GM12891 (cell line): ENCODE measurements around the gene PGAP3.

Experiments
- DNase-seq: peaks from one replicate; pipeline ENCODE4 v3.0.0; 2011; ENCODE audit warnings: low spot score; ENCODE audit not compliant: insufficient read length
- FAIRE-seq: peaks from 2 replicates; lab custom pipeline; 2011; peaks lifted over from hg19 to GRCh38; lab: Jason Lieb, UNC
- PAX5 ChIP-seq: IDR thresholded peaks from 2 replicates; pipeline ENCODE4 v1.6.1; 2011; ENCODE audit warnings: low read length, moderate library complexity, mild to moderate bottlenecking; ENCODE audit not compliant: insufficient read depth, severe bottlenecking
- POLR2A ChIP-seq: IDR thresholded peaks from 2 replicates; pipeline ENCODE4 v1.6.1; 2011; ENCODE audit warnings: low read depth, low read length, control low read depth
- POLR2AphosphoS5 ChIP-seq: IDR thresholded peaks from 2 replicates; pipeline ENCODE4 v1.6.1; 2011; ENCODE audit warnings: low read depth, low read length, control low read depth
- POU2F2 ChIP-seq: IDR thresholded peaks from 2 replicates; pipeline ENCODE4 v1.6.1; 2011; ENCODE audit warnings: low read depth, mild to moderate bottlenecking, control low read depth, low read length, moderate library complexity
- SPI1 ChIP-seq: IDR thresholded peaks from 2 replicates; pipeline ENCODE4 v1.6.1; 2011; ENCODE audit warnings: low read depth, low read length, control low read depth
- TAF1 ChIP-seq: IDR thresholded peaks from 2 replicates; pipeline ENCODE4 v1.6.1; 2011; ENCODE audit warnings: low read depth, low read length, control low read depth

PGAP3 gene

DNA sequence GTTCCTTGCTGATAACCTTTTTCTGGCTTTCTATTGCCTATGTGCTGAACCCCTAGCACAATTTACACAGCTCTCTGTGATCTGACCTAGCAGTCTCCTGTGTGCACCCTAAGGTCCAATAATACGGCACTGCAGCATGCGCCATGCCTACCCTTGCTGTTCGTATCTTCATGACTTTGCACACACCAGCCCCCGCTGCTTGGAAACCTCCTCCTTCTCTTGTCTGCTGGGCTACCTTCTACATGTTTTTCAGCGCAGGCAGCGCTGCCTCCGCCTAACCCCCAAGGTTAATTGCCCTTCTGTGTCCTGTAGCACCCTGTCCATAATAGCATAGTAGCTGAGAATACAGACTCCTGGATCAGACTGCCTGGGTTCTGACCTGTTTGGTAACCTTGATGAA, 49.5 kb downstream of the PGAP3 start:
- DNase-seq (no peak), FAIRE-seq (no peak)
- TF ChIP-seq POU2F2 (no peak), SPI1 (no peak), POLR2AphosphoS5 (no peak), TAF1 (no peak), POLR2A (no peak), PAX5 (no peak)

DNA sequence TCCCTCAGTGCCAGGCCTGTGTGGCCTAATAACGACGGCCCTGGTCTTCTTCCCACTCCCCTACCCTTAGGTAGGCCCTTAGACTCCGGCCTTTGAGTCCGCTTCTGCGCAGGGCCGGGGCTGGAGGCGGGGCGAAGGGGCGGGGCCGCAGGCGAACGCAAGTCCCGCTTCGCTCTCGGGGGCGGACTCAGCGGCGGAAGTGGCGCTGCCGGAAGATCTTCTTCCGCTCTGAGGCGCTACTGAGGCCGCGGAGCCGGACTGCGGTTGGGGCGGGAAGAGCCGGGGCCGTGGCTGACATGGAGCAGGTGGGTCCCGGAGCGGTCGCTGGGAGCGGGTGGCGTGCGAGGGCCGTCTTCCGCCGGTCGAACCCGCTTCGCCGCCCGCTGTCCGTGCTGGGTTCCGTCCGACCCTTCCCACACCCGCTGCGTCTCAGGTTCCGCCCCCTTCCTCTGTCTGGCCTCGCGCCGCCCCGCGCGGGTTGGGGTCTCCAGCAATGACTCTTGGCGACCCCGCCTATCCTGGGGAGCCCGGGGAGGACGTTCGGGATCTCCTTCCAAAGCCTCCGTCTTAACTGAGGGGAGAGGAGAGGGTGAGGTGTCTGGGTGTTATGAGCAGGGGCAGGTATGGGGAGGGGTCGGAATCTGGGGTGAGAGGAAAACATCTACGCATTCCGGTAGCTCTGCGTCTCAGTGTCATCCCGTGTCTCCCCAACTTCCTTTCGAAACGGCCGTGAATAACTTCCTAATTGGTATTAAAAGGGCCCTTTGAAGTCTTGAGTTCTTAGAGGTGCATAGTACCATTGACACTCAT, 50.7 kb downstream of the PGAP3 start, which contains the start of gene STARD3:
TSS of gene STARD3 (plus strand) at position 218 of the 810 bp plus-strand sequence. CDS start 16,388 bp downstream, outside the sequence.
- DNase-seq (peak; percentile 98), FAIRE-seq (peak; percentile 98)
- TF ChIP-seq SPI1 (peak; percentile 22; the same call in 1 of the 2 replicates), POLR2A (peak; percentile 72), PAX5 (no peak), TAF1 (peak; percentile 77), POLR2AphosphoS5 (peak; percentile 79; the same call in 1 of the 2 replicates), POU2F2 (no peak)

DNA sequence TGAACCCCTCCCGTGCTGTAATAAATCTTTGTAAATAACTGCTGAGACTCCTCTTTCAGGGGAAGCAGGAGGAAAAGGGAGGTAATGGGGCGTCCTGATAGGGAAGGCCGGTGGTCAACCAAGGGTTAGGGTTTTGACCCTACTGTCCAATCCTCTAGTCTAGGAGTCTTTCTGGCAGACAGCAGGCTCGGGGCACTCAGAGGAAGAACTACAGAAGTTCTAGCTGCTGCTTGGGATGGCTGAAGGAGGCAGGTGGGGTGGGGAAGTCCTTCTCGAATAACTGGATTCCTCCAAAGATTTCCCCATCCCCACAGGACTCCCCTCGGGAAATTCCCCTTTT, 51.3 kb downstream of the PGAP3 start:
- FAIRE-seq (no peak), DNase-seq (no peak)
- no peak for TF ChIP-seq POLR2A
- no peak for TF ChIP-seq POU2F2
- no peak for TF ChIP-seq POLR2AphosphoS5
- no peak for TF ChIP-seq SPI1
- TF ChIP-seq TAF1 = no peak
- no peak for TF ChIP-seq PAX5

DNA sequence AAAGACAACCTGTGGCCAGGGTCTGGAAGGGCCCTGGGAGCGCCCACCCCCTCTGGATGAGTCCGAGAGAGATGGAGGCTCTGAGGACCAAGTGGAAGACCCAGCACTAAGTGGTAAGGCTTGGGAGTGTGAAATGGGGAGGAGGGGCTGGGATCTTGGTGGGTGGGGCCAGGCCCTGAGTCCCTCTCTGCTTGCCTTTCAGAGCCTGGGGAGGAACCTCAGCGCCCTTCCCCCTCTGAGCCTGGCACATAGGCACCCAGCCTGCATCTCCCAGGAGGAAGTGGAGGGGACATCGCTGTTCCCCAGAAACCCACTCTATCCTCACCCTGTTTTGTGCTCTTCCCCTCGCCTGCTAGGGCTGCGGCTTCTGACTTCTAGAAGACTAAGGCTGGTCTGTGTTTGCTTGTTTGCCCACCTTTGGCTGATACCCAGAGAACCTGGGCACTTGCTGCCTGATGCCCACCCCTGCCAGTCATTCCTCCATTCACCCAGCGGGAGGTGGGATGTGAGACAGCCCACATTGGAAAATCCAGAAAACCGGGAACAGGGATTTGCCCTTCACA, 52.2 kb downstream of the PGAP3 start:
- no peak for DNase-seq
- no peak for TF ChIP-seq PAX5
- no peak for TF ChIP-seq POLR2A
- TF ChIP-seq TAF1 = no peak
- TF ChIP-seq POU2F2 = no peak
- no peak for TF ChIP-seq SPI1
- no peak for TF ChIP-seq POLR2AphosphoS5
- no peak for FAIRE-seq

DNA sequence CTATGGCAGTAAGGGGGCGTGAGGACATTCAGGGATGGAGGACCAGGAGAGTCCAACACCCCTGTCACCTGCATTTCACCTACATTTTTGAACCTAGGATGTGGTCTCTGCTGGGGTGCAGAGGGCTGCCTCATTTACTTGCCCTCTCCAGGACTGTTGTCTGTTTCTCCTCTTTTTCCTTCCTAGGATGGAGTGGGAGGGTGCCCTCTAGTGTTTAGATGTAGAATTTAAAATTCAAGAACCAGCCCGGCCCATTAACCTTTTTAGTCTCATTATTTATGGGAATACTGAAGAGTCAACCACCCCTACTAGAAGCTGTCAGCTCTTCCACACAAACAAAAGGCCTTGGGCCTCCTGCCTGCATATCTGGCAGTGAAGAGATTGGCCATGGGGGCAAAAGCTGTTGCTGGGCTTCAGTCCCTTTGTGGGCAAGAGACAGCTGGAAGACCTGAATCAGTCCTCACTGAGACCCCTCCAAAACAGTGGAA, 53.4 kb downstream of the PGAP3 start:
- DNase-seq (no peak), FAIRE-seq (no peak)
- TF ChIP-seq POU2F2 (no peak), SPI1 (no peak), POLR2AphosphoS5 (no peak), PAX5 (no peak), POLR2A (no peak), TAF1 (no peak)

DNA sequence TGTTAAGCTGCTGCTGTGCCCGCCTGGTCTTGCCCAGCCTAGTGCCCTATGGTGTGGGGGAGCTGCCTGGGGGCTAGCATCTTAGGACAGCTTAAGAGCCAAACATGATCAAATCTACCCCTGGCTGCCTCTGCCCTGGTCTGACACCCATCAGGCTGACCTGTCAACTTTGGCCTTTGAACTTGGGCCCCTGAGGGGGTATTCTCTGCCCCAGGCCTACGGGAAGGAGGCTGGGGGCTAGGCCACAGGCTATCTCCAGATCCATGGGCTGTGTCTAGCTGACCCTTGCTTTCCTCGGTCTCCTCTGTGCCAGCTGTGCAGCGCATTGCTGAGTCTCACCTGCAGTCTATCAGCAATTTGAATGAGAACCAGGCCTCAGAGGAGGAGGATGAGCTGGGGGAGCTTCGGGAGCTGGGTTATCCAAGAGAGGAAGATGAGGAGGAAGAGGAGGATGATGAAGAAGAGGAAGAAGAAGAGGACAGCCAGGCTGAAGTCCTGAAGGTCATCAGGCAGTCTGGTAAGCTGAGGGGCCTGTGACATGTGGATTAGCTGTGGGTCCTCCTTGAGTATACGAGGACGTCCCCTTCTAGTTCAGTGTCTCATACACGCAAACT, 54.2 kb downstream of the PGAP3 start:
- no peak for FAIRE-seq

DNA sequence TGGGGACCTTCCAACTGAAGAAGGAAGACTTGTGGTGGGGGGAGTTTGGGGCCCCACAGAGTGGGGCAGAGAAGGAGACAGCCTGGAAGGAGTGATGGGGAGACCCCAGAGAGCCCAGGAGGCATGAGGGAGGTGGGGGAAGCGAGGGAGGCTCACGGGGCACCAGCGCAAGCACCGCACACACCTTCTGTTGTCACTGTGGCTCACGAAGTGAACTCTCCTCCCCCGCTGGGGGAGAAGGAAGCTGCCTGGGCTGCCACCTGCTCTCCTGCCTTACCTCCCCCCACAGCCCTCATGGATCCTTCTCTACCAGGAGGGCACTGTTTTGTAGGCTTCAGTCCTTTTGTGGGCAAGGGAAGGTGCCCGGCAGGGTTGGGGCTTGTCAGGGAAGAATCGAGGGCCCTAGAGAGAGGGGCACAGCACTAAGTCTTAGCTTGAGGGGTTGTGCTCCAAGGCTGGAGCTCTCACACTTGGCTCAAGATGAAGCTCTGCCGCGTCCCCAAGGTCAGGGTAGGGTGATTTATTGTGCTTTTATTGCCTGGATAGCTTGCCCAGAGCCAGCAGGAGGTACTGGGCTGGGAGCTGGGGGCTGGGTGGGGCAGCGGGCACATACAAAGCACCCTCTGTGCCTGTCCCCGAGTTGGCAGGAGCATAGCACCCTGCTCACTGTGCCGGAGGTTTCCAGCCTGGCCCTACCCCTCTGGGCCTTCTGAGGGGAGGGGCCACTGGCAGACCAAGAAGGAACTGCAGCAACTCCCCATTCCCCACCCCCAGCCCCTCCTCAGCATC, 55.5 kb downstream of the PGAP3 start:
- FAIRE-seq (no peak), DNase-seq (no peak)
- TF ChIP-seq POU2F2 (no peak), TAF1 (no peak), POLR2AphosphoS5 (no peak), SPI1 (no peak), PAX5 (no peak), POLR2A (no peak)

More for the DNA sequence above, 54.2 kb downstream of the PGAP3 start:
- DNase-seq = no peak
- TF ChIP-seq POLR2AphosphoS5 (no peak), TAF1 (no peak), POU2F2 (no peak), PAX5 (no peak), SPI1 (no peak), POLR2A (no peak)

DNA sequence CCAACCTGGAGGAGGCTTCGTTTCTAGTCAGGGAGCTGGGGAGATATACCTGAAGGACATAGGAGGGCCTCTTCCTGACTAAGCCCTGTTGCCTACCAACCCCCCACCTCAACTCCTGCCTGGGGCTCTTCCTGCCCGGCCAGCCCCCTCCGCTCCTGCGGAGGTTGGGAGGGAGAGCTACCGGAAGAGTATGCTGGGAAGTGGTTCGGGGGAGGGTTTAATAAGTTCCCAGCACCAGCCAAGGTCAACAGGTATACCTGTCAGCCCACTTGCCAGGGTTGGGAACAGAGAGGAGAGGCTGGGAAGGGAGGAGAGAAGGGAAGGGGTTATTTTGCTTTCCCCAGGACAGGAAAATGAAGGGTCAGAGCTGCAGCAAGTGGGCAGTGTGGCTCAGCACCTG, 56.5 kb downstream of the PGAP3 start:
- DNase-seq = no peak
- FAIRE-seq = no peak
- TF ChIP-seq POLR2AphosphoS5 (no peak), TAF1 (no peak), SPI1 (no peak), POU2F2 (no peak), PAX5 (no peak)

DNA sequence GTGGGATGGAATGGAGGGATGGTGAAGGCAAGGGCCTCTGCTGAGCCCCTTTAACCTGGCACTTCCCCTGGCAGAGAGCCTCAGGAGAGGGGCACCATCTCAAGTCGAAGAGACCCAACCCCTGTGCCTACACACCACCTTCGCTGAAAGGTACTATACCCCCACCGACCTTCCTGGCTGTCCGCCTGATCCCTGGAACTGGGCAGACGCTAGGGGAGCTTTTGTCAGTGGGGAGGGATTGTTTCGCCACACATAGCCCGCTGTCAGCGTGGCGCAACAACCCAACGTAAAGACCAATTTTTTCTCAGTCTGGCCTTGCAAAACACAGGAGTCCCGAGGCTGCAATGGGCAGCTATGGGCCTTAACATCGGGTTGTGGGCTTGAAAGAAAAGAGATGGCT, 58.0 kb downstream of the PGAP3 start:
- TF ChIP-seq POLR2A = no peak
- no peak for TF ChIP-seq POU2F2
- no peak for TF ChIP-seq TAF1
- no peak for TF ChIP-seq SPI1
- no peak for TF ChIP-seq PAX5
- no peak for TF ChIP-seq POLR2AphosphoS5
- no peak for FAIRE-seq

More for the DNA sequence above, 58.0 kb downstream of the PGAP3 start:
- no peak for DNase-seq
